HG03066 (cell line): ENCODE data around the gene CDS2.

Experiments used
- ATAC-seq: cut with Tn5 transposase; IDR thresholded peaks from one replicate; pipeline ENCODE4 v1.9.1; 2021; ENCODE audit warnings: low read depth; ENCODE audit not compliant: unreplicated experiment

Gene CDS2

DNA sequence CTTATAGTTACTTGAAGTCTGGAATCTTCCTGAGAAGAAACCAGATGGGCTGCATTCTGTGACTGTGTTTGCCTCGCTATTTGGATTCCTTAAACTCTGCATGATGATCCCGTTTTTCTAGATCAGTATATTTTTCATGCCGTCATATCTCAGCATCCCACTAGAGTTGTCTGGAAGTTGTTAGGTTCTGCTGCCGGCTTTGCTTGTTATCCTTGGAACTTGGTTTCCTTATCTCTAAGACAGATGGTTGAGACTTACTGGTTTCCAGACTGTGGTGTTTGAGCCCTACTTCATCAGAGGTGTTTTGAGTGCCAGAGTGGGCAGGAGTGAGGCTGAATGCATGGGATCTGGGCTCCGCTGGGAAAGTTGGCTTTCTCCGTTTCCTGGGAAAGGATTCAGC lies 50.3 kb downstream of the CDS2 start:
- no peak for ATAC-seq

DNA sequence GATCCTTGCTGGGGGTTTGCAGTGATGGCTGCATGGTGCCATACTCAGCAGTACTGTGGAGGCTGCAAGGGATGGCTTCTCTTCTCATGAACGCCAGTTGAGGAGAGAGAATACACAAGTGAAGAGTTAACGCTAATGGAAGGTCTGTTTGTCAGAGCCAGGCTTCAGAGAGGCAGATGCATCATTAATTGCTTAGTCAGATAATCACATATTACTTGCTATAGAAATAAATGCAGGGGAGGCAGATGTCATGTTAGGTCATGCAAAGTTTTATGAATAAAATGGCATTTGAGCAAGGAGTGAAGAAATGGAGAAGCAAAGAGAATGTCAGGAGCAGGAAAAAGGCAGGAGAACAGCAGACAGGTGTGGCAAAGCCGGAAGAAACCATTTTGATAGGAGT lies 51.2 kb downstream of the CDS2 start:
- ATAC-seq: no peak

DNA sequence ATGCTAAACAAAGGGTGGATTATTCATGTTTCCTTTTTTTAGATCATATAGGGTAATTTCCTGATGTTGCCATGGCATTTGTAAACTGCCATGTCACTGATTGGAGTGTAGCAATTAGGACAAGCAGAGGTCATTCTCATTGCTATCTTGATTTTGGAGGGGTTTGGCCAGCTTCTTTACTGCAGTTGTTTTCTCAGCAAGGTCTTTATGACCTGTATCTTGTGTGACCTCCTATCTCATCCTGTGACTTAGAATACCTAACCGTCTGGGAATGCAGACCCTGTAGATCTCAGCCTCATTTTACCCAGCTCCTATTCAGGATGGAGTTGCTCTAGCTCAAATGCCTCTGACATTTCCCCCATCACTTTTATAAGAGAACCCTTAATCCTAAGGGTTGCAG lies 53.6 kb downstream of the CDS2 start:
- ATAC-seq: no peak

DNA sequence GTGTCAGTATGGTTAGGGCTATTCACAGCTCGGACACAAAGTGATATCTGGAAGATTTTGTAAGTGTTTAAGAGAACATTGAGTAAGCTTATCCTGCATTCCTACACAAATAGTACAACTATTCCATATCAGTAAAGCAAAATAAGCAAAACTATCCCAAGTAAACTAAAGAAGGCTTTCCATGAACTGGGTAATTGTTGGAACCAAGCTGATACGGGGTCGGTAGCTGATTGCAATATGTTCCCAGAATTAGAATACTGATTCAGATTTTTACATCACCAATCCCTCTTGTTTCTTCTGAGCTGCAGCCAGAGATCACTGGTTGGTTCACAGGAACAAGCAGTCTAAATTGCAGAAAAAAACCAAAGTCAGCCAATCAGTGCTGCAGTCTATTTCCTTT lies 54.1 kb downstream of the CDS2 start:
- ATAC-seq: no peak

- no peak for ATAC-seq
Observed at GRCh38 chr20:5181492-5181891, 54.7 kb downstream of the CDS2 start.

GRCh38 chr20:5181958-5182357 lies 55.1 kb downstream of the CDS2 start:
- no peak for ATAC-seq

GRCh38 chr20:5182615-5183254 lies 55.9 kb downstream of the CDS2 start:
- no peak for ATAC-seq

GRCh38 chr20:5183731-5184474 lies 57.1 kb downstream of the CDS2 start:
- no peak for ATAC-seq

- no peak for ATAC-seq
Observed at GRCh38 chr20:5184684-5185083, 57.9 kb downstream of the CDS2 start.

DNA sequence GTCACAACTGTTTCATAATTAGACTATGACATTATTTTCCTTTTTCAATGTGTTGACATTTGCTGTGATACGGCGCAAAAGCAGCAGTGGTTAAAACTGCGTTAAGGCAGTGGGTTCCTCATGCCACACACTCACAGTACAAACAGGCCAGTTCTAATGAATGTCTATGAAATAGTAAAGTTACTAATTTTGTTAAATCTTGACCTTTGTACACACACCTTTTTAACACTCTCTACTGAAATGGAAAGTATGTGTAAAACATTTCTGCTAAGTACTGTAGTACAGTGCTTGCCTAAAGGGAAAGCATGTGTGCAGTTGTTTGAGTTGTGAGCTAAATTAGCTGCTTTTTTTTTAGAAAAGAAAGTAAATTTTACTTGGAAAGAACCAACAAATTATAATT lies 60.3 kb downstream of the CDS2 start:
- no peak for ATAC-seq

DNA sequence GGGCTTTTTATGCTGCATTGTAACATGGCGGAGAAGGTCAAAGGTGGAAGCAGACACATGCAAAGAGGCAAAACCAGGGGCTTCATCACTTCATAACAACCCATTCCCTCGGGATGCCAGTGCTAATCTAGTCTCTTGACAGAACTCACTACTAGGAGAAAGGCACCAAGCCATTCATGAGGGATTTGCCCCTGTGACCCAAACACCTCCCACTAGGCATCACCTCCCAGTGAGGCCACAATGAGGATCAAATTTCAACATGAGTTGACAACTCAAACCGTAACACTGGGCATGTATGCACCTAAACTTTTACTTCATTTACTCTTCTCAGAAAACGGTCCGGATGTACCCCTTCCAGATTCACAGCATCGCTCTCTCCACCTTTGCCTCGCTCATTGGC lies 61.9 kb downstream of the CDS2 start:
- no peak for ATAC-seq

- ATAC-seq: no peak
Observed at GRCh38 chr20:5189917-5190316, 63.1 kb downstream of the CDS2 start.

- ATAC-seq: no peak
Observed at GRCh38 chr20:5190444-5190843, 63.6 kb downstream of the CDS2 start.

- ATAC-seq: peak; percentile 54
Observed at GRCh38 chr20:5191829-5192569, 65.2 kb downstream of the CDS2 start.

- no peak for ATAC-seq
Observed at GRCh38 chr20:5192570-5193431, 66.0 kb downstream of the CDS2 start.

DNA sequence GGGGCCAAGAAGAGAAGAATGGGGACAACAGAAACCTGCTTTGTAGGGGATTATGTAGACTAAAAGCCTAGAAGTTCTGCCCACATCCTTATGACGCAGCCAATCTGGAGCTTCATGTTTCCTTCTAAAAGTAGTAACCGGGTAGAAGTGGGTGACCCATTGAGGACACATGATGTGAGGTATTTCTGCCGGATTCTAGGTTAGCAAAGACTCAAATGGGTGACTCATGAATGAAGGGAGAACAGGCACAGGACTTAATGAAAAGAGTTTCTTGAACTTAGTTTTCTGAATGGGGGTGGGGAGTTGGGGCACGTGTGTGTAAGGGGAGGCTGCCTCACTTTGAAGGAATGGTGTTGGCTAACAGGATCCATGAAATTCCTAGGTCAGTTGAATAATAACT lies 68.8 kb downstream of the CDS2 start:
- ATAC-seq: no peak

GRCh38 chr20:5196149-5196548 lies 69.3 kb downstream of the CDS2 start:
- ATAC-seq: no peak

DNA sequence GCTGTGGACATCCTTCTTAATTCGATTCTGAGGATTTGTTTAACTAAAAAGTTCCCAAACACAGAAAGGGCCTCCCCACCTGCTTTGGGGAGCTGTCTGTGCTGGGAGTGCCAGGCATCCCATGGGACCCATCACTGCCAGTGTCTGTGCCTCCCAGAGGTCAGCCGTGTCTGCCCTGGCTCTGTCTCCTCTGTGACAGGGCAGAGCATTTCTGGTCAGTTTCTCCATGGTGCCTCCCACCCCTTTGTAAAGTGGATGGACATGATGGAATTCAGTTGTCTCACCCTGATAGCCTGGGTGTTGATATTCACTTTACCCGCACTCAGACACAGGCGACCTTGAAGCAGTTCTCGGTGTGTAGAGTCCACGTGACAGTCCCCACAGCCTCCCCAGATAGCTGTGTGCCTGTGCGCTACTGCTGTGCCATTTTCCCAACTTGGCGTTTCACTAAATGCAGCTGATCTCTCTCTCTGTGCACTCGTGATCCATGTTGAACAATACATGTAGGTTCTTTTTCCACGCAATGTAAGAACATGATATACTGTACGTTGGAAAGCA lies 70.5 kb downstream of the CDS2 start:
- no peak for ATAC-seq

DNA sequence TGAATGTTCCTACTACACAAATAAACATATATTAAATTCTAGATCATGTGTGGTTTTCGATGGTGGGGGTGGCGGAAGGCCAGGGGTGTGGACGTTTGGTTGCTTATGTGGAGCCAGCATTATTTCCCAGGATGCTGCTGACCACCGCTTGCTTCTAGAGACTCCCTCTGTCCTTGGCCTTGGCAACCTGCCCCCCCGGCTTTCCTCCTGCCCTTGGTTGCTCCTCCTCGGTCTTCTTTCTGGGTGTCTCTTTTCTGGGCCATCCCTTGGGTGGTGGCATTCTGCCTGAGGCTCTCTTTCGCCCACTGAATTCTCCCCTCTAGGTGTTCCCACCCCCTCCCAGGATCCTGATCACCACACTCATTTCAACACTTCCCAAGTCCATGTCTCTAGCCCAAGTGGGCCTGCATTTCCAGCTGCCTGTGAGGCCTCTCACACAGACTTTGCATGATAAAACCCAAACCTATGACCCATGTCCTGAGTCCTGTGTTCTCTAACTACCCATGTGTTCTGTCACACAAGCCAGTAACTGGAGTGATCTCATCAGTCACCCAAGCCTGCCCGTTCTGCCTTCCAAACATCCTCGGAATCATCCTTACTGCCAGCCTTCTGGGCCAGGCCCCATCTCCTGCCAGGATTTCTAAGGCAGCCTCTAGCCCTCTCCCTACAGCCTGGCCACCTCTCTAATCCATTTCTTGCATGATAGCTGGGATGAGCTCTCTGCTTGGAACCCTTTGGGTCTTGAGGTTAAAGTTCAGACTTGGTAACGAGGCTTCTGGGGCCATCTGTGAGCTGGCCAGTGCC lies 71.2 kb downstream of the CDS2 start:
- no peak for ATAC-seq

- ATAC-seq: no peak
Observed at GRCh38 chr20:5198651-5198924, 71.8 kb downstream of the CDS2 start.
